OCI-LY1 (cell line): ENCODE measurements around the gene ADCY9.

Experiments used
- EZH2 ChIP-seq: fragments of 200-600 bp; sonication (generic), shearing (Covaris generic); IDR thresholded peaks from 2 replicates; pipeline ENCODE4 v1.8.0; 2017; ENCODE audit warnings: borderline replicate concordance, mixed run types, mild to moderate bottlenecking, antibody characterized with exemption, low read length, moderate library complexity, mixed read lengths
- TF ChIP-seq, protein P1 (sequence below): fragments of 200-600 bp; sonication (generic), shearing (Covaris generic); IDR thresholded peaks from 2 replicates; pipeline ENCODE4 v1.5.1; 2017; ENCODE audit warnings: mild to moderate bottlenecking, antibody characterized with exemption, low read length, moderate library complexity, mixed read lengths

GRCh38 chr16:3935921-3936320, 180.3 kb downstream of the ADCY9 start:
- TF ChIP-seq, protein P1, sequence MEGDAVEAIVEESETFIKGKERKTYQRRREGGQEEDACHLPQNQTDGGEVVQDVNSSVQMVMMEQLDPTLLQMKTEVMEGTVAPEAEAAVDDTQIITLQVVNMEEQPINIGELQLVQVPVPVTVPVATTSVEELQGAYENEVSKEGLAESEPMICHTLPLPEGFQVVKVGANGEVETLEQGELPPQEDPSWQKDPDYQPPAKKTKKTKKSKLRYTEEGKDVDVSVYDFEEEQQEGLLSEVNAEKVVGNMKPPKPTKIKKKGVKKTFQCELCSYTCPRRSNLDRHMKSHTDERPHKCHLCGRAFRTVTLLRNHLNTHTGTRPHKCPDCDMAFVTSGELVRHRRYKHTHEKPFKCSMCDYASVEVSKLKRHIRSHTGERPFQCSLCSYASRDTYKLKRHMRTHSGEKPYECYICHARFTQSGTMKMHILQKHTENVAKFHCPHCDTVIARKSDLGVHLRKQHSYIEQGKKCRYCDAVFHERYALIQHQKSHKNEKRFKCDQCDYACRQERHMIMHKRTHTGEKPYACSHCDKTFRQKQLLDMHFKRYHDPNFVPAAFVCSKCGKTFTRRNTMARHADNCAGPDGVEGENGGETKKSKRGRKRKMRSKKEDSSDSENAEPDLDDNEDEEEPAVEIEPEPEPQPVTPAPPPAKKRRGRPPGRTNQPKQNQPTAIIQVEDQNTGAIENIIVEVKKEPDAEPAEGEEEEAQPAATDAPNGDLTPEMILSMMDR = no peak
- no peak for TF ChIP-seq EZH2
